ENCODE data around the gene BRAP.

GRCh38 chr12:111598637-111599452 is 86.9 kb downstream of the BRAP start, which contains the start of gene ATXN2:
- no peak for TF ChIP-seq CTCF (IDR thresholded peaks at IDR 0.05)
- TF ChIP-seq POLR2A (IDR thresholded peaks at IDR 0.05) = no peak
